NCI-H526 (cell line): ENCODE results near the gene SCAMP1.
A peak's percentile ranks its signal among the peaks of the same experiment; 100 is the strongest.
"Not testable (repeated sequence)": the region's sequence is repeated elsewhere in the genome, so short reads cannot be mapped to it uniquely, and the experiment has no call there.

Experiments used
- DNase-seq, 2 experiments: peaks; one replicate each; lab custom pipeline; 2025; lab: John Stamatoyannopoulos, UW

Gene SCAMP1, protein sequence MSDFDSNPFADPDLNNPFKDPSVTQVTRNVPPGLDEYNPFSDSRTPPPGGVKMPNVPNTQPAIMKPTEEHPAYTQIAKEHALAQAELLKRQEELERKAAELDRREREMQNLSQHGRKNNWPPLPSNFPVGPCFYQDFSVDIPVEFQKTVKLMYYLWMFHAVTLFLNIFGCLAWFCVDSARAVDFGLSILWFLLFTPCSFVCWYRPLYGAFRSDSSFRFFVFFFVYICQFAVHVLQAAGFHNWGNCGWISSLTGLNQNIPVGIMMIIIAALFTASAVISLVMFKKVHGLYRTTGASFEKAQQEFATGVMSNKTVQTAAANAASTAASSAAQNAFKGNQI

DNA sequence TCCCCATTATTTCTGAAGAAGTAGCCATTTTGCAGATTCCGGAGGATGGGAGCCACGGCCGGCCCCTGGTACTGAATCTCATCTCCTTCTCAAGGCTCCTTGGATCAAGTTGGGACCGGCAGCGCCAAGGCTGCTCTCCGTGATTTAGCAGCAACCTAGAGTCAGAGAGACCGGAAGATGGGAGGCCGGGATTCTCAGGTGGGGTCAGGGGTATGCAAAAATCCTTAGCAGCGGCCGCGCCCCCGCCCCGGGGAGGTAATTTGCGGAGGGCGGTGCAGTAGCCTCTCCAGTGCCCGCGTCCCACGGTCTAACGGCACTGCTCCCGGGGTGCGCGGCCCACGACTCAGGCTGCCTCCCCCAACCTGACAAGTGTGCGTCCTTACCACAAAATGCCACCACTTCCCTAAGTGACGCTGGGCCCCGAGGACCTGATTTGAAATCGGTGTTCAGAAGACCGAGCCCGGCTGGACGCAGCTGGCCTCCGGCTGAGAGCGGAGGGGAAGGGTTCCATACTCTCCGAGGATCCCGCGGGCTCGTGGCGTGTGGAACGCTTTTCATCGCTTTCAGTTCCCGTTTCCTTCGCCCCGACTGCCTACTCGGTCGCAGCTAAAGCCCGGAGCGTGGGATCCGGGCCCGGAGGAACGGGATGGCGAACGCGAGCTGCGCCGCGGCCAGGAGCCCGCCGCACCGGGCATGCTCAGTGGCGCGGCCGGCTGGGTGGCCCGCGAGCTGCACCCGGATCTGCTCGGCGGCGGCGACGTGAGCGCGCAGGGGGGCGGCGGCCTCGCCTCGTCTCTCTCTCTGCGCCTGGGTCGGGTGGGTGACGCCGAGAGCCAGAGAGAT is at the start of gene SCAMP1:
Gene SCAMP1 (plus strand): TSS at position 787 of the 843 bp plus-strand sequence. CDS start 55 bp downstream, at position 842.
- peak; percentile 83 to 91 for DNase-seq

DNA sequence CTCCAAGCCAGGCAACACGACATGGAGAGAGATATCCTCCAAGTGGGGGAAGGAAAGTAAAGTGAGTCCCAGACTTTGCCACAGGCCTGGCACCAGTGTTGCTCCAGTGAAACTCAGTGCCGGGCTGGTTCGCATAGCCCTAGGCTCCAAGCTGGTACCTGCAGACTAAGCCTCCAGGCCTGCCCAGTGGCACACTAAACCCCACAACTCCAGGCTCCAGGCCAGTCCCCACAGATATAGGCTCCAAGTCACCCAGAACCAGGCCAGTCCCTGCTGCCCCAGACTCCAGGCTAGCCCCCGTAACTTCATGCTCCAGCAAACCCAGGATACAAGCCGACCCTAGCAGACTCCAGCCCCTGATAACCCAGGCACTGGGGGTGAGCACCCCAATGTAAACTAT is 42.9 kb upstream of the SCAMP1 start:
- no peak for DNase-seq

DNA sequence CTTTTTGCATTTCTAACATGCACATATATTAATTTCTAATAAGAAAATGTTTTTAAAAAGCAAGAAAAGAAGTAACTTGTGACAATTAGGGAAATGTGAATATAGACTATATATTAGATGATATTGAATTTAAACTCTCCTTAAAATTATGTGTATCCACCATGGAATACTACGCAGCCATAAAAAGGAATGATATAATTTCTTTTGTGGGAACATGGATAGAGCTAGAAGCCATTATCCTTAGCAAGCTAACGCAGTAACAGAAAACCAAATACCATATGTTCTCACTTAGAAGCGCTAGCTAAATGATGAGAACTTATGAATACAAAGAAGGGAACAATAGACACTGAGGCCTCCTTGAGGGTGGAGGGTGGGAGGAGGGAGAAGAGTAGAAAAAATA is 42.1 kb upstream of the SCAMP1 start:
- no peak for DNase-seq

DNA sequence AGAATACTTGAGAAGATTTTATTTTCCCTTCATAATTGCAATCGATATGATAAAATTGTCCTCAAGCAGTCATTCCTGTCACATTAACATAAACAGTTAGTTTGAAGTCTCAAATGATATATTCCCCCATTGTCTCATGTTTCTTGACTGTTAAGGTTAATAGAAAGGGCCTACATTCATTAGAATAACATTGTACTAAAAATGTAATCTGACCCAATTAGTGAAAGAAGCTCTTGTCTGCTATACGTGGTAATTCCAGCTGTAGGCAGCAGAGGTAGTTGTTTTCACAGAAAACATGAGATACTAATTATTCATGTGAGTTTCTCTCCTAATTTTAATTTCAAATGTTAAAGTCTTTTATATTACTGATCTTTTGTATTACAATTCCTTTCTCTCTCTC is 40.0 kb upstream of the SCAMP1 start:
- DNase-seq = peak; percentile 34 to 50

DNA sequence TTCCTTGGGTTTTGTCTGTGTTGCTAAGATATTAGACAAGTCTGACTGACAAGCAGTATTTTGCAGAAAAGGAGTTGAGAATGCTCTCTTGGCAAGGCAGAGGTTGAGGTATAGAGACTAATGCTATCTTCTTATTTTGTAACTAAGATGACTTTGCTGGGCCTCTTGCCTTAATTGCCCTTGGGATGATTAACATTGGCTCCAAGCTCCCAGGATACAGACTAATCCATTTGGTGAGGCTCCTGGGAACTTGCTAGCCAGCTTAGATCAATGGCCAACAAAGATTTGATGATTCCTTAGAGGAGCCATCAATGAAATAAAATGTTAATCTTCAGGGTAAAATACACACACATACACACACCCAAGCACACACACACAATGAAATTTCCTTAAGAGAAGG is 37.2 kb upstream of the SCAMP1 start:
- no peak for DNase-seq

DNA sequence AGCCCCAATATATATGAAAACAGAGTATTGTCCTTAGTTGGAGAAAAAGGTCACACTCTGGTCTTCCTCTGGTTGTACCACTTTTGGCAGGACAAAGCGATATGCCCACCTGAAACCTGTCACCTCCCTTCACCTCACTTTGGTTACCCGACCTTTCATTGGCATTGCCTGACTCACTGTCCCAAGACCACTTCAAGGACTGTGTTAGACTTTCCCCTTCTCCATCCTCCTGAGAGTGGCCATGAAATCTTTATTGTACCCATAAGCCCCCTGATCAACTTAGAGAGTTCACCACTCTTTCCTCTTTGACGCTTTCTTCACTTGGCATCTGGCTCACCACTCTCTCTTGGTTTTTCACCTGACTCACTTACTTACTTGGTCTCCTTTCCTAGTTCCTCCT is 33.5 kb upstream of the SCAMP1 start:
- DNase-seq = no peak

DNA sequence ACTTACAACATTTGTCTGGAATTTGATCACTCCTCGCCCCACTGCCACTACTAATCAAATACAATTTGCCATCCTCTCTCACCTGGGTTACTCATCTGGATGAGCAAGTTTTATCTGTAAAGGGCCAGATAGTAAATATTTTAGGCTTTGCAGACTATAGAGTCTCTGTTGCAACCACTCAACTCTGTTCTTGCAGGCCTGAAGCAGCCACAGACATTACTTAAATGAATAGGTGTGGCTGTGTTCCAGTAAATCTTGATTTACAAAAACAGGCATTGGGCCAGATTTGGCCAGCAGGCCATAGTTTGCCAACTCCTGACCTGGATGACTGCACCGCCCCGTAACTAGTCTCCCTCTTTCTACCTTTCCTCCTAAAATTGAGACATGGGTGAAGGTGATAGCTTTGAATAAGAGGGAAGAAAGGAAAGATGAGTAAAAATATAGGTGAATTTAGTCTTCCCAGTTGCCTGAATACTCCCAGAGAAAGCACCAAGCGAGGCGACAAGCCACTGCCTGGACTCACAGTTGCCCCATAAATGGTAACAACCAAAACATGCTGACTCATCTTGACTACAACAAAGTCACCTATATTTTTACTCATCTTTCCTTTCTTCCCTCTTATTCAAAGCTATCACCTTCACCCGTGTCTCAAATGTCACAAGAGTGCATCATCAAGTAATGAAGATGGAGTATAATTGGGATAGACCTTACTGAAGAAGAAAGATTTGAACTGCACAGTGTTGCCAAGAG is 32.5 kb upstream of the SCAMP1 start:
- no peak for DNase-seq

DNA sequence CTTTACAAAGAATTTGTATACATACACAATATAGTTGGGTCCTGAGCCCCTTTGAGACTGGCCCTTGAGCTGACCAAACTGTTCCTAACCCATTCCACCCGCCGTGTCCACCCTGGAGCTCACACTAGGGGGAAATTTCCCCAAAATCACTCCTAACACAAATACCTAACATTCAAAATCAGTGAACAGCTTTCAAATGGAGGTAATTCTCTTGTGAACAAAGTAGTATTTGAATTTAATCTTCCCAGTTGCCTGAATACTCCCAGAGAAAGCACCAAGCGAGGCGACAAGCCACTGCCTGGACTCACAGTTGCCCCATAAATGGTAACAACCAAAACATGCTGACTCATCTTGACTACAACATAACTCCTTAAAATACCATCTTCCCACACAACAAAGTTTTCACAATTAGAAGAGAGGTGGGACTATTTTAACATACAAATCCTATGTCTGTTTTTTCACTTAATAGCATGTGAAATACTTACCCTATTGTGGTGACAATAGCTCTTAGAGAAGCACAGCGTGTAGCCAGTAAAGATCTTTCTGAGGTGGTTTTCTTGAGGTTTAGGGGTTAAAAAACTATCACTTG is 31.7 kb upstream of the SCAMP1 start:
- no peak for DNase-seq

DNA sequence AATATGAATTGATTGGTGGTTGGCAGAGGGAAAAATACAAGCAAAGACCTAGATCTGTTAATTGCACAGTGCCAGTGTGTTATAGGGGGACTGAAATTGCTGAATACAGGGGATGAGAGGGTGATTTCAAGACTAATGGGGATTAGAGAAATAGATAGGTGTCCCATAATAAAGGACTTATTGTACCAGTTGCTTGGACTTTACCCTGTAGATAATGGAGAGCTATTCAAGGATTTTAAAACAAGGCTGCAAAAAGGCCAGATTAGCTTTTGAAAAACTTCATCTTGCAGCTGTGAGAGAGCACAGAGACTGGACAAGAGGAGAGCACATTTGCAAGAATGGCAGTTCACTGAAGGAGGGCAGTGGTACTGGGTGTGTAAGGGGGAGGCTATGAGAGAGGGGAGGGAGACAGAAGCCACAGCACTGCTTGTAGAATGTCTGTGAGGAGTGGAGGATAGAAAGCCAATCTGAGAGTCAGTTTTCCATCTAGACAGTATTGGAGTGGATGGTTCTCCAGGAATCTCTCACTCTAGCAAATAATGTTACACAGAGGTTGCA is 28.8 kb upstream of the SCAMP1 start:
- DNase-seq = no peak

DNA sequence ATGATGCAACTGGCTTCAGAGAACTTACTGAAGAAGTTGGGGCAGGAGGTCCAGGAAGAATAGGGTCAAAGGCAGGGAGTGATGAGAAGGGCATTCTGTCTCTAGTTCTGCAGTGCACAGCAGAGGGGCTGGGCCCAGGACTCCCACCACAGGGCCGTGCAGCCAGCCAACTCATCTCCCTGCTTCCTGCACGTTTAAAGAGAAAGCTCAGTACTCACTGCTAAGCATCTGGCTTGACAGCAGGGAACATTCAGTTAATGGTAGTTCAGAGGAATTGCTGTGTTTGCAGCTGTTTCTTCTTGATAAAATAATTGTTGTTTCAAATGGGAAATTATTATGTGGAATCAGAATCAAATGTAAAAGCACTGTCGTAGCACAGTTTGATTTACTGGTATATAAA is 25.6 kb upstream of the SCAMP1 start:
- no peak for DNase-seq

DNA sequence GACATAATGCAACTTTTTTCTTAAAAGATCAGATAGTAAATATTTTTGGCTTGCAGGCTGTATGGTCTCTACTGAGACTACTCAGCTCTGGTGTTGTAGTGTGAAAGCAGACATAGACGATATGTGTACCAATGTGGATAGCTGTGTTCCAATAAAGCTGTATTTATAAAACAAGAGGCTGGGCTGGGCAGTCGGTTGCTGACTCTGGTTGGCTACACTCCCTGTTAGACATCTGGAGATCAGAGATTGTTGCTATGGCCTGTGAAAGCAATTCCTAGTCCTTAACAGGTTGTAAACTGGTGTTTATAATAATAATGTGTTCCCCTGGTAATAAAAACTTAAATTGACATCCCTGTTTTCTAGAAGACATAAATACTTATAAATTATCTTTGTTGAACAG is 24.4 kb upstream of the SCAMP1 start:
- no peak for DNase-seq

DNA sequence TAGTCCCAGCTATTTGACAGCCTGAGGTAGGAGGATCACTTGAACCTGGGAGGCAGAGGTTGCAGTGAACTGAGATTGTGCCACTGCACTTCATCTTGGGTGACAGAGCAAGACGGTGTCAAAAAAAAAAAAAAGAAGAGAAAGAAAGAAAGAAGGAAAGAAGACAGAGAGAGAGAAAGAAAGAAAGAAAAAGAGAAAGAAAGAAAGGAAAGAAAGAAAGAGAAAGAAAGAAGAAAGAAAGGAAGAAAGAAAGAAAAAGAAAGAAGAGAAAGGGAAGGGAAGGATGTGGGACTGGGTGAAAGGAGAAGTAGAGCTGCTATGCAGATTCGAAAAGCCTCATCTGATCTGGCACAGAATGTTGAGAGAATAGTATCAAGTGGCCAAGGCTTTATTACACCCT is 23.7 kb upstream of the SCAMP1 start:
- DNase-seq = no peak

DNA sequence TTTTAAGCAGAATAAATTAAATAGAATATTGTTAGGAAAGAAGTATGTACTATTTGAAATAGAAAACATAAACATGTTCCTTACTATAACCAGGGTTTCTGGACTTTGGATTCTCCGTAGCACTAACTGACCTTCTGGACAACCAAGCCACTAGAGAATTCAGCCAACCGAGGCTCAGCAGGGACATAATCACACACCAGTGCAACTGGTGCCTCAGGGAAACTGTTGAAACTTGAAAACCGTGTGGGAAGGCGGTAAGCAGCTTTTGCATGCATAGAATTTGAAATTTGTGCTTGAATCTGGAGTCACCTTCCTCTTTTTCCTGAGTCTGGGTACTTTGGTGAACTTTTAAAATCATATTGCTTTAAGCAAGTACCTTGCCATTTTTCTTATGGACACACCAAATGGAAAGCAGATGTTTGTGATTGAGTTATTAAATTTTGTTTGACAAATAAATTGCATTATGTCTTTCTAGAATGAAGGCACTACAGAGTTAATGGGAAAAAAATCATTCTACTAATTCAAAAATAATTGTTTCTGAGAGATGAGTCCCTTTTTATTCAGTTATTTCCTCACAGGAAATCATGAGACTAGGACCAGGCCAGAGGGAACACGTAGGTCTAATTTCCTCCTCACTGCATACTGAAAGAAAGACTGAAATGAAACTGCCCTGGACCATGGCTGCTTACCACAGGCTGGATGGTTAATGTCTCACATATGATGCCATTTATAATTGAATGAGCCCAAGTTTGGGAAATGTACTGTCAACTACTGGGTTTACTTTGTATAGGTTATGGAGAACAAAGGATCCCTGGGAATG is 20.6 kb upstream of the SCAMP1 start:
- DNase-seq = no peak

DNA sequence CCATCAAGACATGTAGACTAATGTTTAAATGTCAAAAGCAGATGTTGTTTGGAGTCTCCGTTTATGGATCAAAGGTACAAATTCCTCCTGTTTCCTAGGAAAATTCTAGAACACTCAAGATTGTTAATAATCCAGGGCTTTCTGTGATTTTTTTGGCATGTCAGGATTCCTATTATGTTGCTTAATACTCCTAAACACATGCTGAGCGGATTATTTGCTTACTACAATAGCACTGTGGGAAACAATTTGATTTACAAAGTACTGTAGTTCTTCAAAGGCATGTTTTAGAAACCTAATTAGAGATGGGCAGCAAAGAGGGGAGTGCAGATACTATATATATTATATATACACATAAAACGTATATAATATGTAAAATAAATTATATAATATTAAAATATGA is 19.0 kb upstream of the SCAMP1 start:
- no peak for DNase-seq

DNA sequence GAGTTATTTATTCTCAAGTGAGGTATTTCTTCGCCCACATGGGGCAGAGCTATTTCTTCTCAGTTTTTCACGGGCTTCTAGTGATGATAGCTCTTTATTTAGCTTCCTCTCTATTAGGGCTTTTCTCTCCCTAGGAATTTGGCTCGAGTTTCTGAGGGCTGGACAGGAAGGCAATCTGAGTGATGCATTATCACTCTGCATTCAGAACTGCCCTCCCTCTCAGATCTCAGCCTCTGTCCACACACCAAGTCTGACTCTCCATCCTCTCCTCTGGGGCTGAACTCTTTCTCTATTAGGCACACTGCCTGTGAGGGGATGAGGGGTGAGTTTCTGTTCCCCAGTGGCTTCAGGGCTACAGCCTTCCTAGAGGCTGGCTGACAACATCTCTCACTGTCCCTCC is 14.9 kb upstream of the SCAMP1 start:
- no peak for DNase-seq

DNA sequence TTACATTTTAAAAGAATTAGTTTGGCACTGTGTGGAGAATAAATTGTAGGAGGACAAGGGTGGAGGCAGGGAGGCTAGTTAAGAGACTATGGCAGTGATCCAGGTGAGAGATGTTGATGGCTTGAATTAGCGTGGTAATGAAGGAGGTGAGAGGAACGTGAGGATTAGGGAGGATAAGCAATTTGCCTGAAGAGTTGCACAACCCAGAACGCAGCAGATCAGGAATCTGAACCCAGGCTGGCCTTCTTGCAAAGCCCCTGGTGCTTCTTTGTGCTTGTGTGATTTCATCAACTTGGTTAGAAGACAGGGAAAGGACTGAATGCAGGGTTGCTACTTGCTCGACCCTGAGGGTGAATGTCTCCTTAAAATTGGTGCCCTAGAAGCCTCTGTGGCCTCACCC is 6.9 kb upstream of the SCAMP1 start:
- DNase-seq = no peak

DNA sequence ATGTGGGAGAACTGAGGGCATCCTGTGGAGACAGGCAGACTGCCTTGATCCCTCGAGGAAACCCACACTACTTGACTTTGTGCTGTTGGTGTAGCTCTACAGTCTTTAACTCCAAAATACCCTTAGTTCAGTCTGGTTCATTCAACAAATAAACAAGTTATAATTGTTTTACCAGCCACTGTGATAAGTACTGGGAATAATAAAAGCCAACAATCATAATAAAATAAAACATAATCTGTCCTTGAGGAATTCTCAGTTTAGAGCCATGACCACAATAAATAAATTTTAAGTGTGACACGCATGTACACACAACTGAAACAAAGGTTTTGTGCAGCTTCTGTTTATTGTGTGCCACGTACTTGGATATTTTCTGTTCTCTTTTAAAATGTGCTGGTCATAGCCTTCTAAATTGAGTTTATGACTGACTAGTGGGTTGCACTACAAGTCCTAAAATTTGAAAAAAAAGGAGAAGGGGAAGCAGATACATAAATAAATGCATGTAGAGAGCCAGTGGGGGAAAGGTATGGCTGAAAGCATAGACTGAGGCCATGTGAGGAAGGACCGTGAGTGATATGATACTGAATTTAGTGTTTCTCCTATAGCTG is 6.2 kb upstream of the SCAMP1 start:
- DNase-seq = no peak

DNA sequence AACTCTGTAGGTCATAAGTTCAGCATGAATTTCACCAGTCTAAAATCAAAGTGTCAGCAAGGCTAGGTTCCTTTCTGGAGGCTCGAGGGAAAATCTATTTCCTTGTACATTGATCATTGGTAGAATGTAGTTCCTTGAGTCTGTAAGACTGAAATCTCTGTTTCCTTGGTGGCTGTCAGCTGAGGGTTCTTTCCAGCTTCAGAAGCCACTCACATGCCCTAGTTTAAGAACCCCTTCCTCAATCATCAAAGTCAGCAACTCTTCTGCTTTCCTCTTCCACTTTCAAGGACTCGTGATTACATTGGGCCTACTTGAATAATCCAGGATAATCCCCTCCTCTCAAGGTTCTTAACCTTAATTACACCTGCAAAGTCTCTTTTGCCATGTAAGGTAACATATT is 4.9 kb upstream of the SCAMP1 start:
- no peak for DNase-seq

DNA sequence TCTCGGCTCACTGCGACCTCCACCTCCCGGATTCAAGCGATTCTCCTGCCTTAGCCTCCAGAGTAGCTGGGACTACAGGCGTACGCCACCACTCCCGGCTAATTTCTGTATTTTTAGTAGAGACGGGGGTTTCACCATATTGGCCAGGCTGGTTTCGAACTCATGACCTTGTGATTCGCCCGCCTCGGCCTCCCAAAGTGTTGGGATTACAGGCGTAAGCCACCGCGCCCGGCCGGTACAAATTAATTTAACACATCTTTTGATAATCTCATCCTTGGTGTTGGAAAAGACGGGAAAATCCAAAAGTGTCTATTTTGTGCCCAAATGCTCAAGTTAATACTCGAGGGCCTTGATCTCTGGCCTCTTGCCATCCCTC is 974 bp upstream of the SCAMP1 start:
- not testable (repeated sequence) for DNase-seq

DNA sequence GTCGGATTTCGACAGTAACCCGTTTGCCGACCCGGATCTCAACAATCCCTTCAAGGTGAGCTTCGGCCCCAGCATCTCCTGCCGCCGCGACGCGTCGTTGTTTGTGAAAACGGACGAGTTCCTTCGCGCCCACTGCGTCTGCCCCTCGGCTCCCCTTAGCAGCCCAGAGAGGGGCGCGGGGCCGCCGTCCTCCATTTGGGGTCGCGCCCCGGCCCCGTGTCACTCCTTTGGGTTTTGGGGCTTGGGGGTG is 182 bp downstream of the SCAMP1 start:
- no peak for DNase-seq
